DND-41 (cell line): ENCODE measurements around the gene ECM1.

Experiments
- CTCF ChIP-seq: IDR thresholded peaks from 2 replicates; pipeline ENCODE4 v1.5.1; 2012; ENCODE audit warnings: borderline replicate concordance, low read length, moderate library complexity, mild to moderate bottlenecking; ENCODE audit not compliant: poor library complexity, severe bottlenecking; ENCODE audit errors: extremely low read depth
- EZH2 ChIP-seq: IDR thresholded peaks from 3 replicates; pipeline ENCODE4 v1.6.1; 2012; ENCODE audit warnings: borderline replicate concordance, low read depth, mild to moderate bottlenecking, moderate library complexity, low read length, inconsistent platforms; ENCODE audit not compliant: severe bottlenecking

- no peak for TF ChIP-seq CTCF
- no peak for TF ChIP-seq EZH2
These were observed 43.3 kb downstream of the ECM1 start for GRCh38 chr1:150551051-150551783.
